ENCODE measurements around the gene ASB1.

ASB1 gene

DNA sequence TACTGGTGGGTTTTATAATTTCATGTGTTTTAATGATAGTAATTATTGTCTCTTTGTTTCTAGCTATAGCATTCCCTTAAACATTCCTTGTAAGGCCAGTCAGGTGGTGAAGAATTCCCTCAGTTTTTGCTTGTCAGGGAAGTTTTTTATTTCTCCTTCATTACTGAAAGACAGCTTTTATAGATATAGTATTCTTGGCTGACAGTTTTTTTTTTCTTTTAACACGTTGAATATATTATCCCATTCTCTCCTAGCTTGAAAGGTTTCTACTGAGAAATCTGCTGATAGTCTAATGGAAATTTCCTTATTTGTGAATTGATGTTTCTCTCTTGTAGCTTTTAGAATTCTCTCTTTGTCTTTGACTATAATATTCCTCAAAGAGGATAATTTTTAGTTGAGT lies 46.8 kb downstream of the ASB1 start:
- DNase-seq, result no peak

DNA sequence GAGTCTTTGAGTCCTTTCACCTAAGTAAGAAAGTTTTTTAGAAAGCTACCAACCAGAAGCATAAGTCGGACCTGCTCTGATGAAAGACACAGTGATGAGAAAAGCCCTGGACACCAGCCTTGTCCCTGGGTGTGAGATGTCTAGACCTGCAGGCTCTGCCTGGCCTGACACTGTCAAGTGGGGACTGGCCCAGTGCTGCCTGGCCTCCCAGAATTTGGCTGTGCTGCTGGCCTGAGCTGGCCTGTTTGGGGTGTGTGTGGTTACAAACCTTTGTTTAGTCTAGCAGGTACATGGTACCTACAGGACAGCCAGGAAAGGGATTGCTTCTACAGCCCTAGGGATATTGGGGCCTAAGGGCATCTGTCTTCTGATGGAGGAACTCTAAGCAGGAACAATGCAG lies 48.3 kb downstream of the ASB1 start:
- no peak for DNase-seq

DNA sequence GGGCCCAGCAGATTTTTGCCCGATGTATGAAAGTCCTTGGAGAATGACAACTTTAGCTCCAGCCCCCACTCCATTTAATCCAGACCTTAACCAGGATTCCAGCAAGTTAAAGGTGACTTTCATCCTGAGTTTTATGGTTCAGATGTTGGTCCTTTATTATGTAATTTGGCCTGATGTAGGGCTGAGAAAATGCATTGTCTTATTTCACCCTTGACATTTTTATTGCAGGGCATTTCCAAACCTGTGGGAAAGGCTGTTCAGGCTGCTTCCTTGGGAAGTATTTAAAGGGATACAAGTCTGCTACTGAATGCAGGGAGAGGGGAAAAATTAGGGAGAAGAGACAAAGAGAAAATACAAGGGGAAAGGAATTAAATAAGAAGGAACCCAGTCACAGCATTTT lies 48.8 kb downstream of the ASB1 start:
- no peak for DNase-seq

DNA sequence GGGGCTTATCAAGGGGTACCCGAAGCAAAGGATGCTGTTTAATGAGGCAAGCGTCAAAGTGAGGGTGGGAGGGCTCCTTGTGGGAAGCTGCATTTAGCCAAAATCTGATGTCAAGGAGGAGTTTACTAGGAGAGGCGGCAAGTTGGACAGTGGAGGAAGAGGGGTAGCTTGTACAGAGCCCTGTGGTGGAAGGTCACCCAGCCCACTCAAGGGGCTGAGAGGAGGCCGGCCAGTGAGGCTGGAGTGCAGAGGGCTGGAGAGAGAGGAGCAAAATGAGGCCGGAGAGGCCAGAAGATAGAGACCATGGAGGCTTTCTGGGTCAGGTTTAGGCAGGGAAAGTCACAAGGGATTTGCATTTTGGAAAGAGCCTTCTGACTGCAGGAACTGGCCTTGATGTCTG lies 49.5 kb downstream of the ASB1 start:
- DNase-seq, result no peak

DNA sequence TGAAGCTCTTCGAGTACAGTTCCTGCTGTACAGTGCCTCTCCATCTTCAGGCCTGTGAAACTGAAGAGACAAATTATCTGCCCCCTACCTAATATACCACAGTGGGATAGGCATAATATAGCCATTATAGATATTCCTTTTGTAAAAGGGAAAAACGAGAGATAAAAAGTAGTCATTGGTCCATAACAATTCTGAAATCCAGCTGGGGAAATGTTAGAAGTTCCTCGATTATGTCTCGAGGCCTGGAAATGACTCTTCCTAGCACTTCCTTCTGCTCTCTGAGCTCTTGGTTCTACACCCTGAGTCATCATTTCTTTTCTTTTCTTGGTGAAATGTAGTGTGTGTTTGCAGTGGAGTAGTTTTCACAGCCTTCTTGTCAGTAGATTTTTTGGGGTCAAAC lies 51.5 kb downstream of the ASB1 start:
- no peak for DNase-seq

DNA sequence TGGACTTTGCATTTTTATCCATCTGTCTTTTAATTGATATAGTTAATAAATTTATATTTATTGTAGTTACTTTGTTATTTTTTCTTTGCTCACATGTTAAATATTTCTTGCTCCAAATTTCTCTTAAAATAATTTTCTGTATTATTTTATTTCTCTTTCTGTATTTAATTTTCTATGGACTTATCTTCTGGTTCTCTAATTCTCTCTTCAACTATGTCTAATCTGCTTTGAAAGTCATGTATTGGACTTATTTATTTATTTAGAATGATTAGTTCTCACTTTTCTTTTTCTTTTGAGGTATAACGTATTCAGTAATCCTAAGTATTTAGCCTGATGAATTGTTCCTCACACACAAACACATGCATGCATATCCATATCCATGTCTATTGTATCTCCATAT lies 53.1 kb downstream of the ASB1 start:
- no peak for DNase-seq

DNA sequence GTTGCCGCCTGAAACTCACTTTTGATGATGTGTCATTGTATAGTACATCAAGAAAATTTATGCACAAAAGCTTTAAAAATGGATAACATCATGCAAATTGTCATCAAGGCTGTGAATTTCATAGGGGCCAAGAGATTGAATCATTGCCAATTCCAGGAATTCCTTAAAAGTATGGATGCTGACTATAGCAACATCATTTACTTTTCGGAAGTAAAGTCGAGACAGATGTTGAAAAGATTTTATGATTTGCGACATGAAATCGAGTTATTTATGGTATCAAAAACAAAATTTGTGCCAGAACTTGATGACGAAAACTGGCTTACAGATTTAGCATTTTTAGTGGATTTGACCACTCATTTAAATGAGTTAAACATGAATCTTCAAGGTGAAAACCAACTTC lies 56.3 kb downstream of the ASB1 start:
- no peak for DNase-seq

DNA sequence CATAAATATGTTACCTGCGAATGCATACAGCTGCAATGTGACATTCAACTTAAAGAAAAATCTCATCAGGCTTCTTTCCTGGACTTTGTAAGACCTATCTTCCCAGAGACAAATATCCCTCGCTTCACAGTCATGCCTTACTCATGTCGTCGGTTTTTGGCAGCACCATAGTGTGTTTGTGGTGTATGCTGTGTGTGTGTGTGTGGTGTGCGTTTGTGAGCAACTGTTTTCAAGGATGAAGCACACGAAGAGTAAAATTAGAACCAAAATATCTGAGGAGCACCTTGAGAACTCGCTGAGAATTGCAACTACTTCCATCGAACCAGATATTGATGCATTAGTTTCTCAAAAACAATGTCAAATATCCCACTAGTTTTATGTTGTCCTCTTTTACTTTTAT lies 56.9 kb downstream of the ASB1 start:
- no peak for DNase-seq

DNA sequence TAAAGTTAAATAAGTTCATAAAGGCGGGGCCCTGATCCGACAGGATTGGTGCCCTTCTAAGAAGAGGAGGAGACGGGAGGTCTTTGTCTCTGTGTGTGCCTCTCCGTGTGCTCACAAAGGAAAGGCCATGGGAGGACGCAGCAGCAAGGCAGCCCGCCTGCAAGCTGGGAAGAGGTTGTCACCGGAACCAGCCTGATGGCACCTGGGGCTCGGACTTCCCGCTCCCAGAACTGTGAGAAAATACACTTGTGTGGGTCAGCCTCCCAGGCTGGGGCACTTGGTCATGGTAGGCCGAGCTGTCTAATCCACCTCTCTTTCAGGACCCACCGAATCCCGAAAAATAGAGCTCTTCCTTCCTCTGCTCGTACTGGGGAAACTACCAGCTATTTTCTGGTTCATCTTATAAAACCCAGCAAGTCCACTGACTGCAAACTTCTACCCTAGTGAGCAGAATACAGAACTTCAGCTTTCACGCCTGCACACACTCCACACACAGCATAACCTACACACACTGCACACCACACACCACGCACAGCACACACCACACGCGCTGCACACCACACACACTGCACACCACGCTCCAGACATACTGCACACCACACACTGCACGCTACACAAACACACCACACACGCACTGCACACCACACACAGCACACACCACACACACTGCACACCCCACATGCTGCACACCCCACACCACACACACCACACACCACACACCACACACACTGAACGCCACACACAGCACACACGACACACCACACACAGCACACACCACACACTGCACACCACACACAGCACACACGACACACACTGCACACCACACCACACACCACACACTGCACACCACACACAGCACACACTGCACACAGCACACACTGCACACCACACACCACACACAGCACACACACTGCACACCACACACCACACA lies 58.1 kb downstream of the ASB1 start:
- no peak for DNase-seq

DNA sequence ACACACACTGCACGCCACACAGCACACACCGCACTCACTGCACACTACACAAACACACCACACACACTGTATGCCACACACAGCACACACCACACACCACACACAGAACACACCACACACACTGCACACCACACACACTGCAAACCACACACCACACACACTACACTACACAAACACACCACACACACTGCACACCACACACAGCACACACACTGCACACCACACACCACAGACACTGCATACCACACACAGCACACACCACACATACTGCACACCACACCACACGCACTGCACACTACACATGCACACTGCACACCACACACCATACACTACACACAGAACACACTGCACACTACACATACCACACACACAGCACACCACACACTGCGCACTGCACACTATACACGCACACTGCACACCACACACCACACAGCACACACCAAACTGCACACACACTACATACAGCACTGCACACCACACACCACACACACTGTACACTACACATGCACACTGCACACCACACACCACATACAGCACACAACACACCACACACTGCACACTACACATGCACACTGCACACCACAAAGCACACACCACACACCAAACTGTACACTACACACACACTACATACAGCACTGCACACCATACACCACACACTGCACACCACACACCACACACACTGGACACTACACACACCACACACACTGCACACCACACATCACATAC lies 59.6 kb downstream of the ASB1 start:
- no peak for DNase-seq

DNA sequence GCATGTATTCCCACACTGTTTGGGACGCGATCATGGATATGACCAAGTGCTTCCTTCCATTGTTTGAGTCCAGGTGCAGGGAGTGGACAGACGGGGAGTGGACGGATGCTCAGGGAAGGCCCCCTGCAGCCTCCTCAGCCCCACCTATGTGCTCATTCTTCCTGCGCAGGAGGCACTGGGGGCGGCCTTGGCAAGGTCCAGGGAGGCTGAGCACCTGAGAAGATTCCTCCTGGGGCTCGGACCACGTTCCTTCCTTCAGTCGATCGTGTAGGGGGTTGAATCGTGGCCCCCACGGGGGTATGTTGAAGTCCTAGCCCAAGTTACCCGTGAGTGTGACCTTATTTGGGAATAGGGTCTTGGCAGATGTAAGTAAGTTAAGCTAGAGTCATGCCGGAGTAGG lies 60.4 kb downstream of the ASB1 start:
- DNase-seq, result no peak

DNA sequence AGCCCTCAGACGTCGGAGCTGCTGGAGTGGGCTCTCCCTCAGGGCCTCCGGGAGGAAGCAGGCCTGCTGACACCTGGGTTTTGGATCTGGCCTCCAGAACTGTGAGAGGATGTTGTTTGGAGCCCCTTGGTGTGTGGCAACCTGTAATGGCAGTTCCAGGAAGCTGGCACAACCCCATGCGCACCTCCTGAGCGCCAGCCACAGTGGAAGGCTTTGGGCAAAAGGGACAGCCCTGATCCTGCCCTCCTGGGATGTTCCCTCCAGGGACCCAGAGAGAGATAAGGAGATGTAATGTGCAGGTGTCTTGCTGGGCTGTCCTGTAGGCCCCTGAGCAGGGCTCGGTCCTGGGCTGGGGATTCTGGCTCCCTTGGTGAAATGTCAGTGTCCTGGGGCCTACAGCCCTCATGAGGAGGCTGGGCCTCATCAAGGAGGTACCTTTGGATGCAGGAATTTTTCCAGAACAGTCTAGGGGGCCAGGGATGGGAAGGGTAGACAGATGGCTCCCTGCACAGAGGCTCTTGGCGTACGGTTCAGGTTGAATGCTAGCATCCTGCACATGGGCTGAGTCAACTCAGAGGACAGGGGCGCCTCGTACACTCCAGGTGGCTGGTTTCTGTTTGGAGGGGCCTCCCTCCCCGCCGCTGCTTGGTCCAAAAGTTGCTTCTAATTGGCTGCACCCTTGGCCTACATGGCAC lies 61.1 kb downstream of the ASB1 start:
- DNase-seq, result no peak

DNA sequence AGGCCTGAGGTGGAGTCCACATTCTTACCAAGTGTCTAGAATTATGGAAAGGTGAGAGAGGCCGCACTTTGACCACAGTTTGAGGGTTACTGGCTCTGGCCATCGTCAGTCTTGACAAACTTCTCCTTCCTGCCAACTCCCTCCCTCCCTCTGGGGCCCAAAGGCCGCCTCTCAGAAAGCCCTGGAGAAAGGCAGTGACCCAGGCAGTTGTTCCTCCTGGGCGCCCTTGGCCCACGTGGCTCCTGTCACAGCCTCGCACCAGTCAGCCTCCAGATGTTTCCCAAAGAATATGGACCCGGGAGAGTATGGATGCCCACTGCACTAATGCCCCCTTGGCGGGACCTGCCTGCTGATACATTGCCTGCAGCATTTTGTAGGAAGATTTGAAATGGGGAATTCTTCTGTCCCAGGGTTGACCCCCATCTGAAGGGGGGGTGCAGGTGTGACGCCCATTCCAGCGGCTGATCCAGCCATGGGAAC lies 61.7 kb downstream of the ASB1 start:
- DNase-seq, result no peak

DNA sequence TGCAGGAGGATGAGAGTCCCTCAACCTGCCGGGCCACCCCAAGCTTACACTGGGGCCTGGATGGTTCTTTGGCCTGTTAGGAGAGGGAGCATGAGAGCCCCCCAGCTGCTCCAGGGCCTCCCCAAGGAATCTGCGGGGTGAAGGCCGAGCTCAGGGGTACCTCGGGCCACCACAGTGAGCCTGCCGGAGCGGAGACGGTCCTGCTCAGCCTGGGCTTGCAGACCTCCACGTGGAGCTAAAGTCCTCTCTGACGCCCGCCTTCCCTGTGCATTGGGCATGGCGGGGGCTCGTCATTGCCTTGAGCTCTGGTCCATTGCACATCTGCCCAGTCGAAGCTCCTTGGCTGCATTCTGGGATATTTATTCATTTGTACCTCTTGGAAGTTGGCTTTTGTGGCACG lies 62.7 kb downstream of the ASB1 start:
- DNase-seq, result no peak

DNA sequence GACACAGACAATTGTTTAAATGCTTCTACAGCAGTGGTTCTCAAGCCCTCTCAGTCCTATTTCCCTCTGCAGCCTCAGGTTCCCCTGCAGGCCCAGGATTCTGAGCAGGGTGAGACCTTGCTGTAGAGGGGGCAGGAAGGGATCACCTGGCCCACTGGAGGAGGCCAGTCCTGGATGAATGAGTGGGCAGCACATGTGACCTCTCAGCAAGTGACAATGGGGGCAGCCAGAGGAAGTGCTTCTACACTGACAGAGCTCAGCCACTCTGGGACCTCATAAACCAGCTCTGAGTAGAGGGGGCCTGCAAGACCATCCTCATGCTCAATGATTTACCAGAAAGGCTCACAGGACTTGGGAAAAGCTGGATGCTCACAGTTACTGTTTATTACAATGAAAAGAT lies 63.2 kb downstream of the ASB1 start:
- no peak for DNase-seq

DNA sequence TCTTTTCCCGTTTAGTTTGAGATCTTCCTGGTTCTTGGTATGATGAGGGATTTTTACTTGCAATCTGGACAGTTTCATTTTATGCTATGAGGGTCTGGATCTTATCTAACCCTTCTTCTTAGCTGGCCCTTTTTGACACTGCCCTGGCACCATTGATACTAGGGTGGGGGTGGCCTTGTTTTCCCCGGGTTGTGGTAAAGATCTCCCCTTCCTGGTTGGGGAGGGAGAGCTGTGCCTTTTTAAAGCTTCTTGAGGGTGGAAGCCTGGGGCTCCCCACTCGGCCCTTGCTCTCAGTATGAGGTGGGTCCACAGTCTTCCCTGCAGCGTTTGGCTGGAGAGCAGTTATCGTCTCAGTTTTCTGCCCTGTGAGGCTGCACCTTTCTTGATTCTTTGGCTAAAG lies 66.1 kb downstream of the ASB1 start:
- no peak for DNase-seq

DNA sequence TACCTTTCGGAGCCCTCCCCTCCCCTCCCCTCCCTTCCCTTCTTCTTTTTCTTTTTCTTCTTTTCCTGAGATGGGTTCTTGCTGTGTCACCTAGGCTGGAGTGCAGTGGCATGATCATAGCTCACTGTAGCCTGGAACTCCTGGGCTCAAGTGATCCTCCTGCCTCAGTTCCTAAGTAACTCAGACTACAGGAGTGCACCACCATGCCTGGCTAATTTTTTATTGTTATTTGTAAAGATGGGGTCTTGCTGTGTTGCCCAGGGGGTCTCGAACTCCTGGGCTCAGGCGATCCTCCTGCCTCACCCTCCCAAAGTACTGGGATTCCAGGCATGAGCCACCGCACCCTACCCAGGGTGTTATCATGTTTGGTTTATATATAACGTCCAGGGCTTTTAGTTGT lies 66.7 kb downstream of the ASB1 start:
- no peak for DNase-seq

DNA sequence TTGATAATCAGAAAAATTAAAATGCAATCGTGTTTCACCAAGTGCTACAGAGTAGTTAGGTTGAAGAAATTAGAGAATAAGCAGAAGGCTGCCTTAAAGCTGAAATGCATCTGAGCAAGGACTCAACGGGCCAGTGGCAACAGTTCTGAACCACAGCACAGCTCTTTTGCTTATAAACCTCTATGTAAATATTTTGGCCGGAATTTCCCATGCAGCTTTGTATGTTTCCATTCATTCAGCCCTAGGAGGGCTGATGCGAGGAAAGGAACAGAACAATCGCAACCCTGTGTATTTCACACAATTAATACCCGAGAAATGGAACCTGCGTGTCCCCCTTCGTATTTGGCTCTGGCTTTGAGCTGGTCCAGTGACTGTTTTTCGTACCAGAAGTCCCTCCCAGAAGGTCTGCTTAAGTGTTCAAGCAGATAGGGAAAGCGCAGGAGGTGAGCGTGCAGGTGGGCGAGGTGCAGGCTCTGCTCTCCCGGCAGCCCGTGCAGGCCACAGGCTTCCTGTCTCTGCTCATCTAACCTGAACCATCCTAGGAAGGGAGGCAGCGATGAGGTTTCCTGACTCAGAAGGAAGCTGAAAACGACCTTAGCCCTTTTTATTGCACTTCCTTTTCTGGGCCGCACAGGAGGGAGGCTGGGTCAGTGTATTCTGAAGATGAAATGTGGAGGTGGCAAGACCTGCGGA lies 67.3 kb downstream of the ASB1 start:
- DNase-seq, result no peak

DNA sequence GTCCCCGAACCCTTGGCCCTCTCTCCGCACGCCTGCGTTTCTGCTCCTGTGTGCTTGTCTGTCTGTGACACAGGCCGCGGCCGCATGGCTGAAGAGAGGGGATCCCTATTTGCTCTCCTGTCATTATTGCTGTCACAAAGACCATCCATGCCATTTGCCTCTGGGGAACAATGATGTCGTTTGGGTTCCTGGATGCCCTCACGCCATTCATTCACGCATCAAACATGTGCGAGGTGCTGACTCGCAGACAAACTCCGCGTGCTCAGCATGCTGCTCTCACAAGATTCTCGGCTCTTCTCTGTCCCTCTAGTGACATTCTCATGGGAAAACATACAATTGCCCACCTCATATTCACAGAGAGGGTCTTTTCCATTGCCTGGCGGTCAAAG lies 67.8 kb downstream of the ASB1 start:
- no peak for DNase-seq

DNA sequence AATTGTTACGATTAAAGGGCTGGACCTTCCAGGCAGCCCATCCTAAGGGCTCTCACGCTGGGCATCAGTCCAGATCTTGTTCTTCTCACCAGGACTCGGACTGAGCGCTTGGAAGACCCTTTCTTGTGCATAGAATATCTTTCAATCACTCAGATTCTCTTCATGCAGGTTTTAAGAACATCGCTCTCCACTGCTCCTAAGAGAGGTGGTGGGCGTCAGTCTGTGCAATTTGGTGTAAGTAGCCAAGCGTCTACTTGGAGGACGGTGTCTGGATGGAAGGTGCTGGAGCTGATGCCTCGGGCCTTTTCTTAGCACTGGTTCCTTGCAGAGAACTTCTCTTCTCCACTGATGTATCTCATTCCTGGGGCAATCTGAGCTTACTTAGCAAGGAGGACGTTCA lies 68.7 kb downstream of the ASB1 start:
- no peak for DNase-seq

DNA sequence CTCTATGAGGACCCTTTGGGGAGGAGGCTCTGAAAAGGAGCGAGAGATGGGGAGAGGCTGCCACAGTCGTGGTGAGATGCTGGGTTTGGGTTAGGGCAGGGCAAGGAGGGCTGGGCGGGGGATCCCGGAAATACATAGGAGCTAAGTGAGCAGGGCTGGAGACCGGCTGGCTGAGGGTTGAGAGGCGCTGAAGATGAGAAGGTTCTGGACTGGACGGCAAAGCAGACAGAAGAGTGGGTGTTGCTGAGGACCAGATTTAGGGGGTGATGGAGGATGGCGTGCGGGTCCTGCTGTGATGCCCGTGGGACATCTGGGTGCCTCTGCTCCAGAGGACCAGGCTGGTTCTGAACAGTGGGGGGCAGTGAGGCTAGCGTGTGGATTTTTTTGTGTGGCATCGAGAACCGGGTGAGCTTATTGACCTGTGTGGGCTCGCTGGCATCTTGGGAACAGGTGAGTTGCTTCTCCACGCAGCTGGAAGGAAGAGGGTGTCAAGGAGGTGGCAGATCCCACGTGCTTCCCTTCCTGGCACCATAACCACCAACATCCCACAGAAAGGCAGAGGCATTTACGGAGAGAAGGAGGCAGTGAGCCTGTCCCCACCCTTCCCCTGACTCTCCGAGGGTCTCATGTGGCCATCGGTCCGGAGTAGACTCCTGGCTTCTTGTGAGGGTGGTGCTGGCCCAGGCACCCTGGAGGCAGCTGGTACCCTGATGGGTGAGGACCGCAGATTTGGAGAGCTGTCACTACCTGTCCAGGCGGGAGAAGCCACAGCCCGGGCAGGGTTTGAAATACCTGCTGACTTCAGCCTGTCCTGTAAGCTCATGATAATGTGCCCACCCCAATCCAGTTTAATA lies 70.3 kb downstream of the ASB1 start:
- DNase-seq, result no peak

DNA sequence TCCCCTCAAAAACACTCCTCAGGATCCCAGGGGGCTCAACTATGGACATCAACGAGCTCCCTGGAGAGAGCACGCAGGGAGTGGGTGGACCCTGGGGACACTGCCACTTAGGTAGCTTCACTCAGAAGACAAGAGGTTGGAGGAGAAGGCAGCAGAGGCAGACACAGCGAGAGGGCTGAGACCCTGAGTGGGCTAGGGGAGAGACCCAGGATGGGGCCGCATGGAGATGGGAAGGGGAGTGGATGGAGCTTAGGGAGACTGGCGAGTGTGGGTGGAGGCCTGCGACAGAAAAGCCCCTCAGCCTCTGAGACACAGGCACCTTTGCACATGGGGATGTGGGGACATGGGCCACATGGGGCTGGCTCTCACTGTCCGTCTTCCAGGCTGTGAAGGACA lies 70.9 kb downstream of the ASB1 start:
- DNase-seq, result no peak
